HG03025 (cell line): ENCODE data around the gene HAX1.

Experiments used
- ATAC-seq: cut with Tn5 transposase; IDR thresholded peaks from one replicate; pipeline ENCODE4 v1.9.1; 2021; ENCODE audit warnings: mild to moderate bottlenecking, moderate library complexity; ENCODE audit not compliant: unreplicated experiment, low FRiP score

HAX1 gene

GRCh38 chr1:154324669-154325582, 52.5 kb downstream of the HAX1 start, which contains the start of gene ATP8B2:
ATP8B2 (plus strand) TSS chr1:154325525; CDS start chr1:154328142, 2,617 bp downstream.
- no peak for ATAC-seq
